DOHH2 (cell line): ENCODE measurements around the gene MOB2.

Experiments
- H3F3A ChIP-seq: fragments of 200-600 bp; sonication (generic), shearing (Covaris generic); 2 replicates; pipeline ENCODE4 v1.6.0; 2016; ENCODE audit warnings: antibody characterized with exemption, mild to moderate bottlenecking; ENCODE audit not compliant: control insufficient read depth, insufficient read depth
- H3K27ac ChIP-seq: fragments of 200-600 bp; sonication (generic); 2 replicates; pipeline ENCODE4 v1.5.1; 2014; ENCODE audit warnings: low read depth, mild to moderate bottlenecking, low read length, moderate library complexity
- H3K27me3 ChIP-seq: fragments of 200-600 bp; sonication (generic); 2 replicates; pipeline ENCODE4 v1.6.1; 2014; ENCODE audit warnings: mild to moderate bottlenecking, low read length, mixed read lengths; ENCODE audit not compliant: control insufficient read depth
- H3K36me3 ChIP-seq: fragments of 200-600 bp; sonication (generic); 2 replicates; pipeline ENCODE4 v1.6.1; 2014; ENCODE audit warnings: mild to moderate bottlenecking, low read length, moderate library complexity, mixed read lengths; ENCODE audit not compliant: control insufficient read depth
- H3K4me1 ChIP-seq: fragments of 200-600 bp; sonication (generic); 2 replicates; pipeline ENCODE4 v1.6.1; 2014; ENCODE audit warnings: mild to moderate bottlenecking, low read length, mixed read lengths; ENCODE audit not compliant: control insufficient read depth
- H3K4me2 ChIP-seq: fragments of 200-600 bp; sonication (generic); 2 replicates; pipeline ENCODE4 v1.6.0; 2014; ENCODE audit warnings: mild to moderate bottlenecking, low read length, moderate library complexity
- H3K4me3 ChIP-seq: fragments of 200-600 bp; sonication (generic); 2 replicates; pipeline ENCODE4 v1.5.1; 2014; ENCODE audit warnings: mild to moderate bottlenecking, low read length, mixed read lengths
- H3K79me2 ChIP-seq: fragments of 200-600 bp; sonication (generic); 2 replicates; pipeline ENCODE4 v1.6.1; 2014; ENCODE audit warnings: mild to moderate bottlenecking, low read length, mixed read lengths; ENCODE audit not compliant: control insufficient read depth
- H3K9me2 ChIP-seq: fragments of 200-600 bp; sonication (generic); replicated peaks from 2 replicates; pipeline ENCODE4 v1.6.1; 2014; ENCODE audit warnings: mild to moderate bottlenecking, low read length, mixed read lengths; ENCODE audit not compliant: control insufficient read depth
- H3K9me3 ChIP-seq: fragments of 200-600 bp; sonication (generic); 2 replicates; pipeline ENCODE4 v1.6.1; 2014; ENCODE audit warnings: antibody characterized with exemption, low read length, mixed read lengths; ENCODE audit not compliant: control insufficient read depth, insufficient read depth
- H4K20me1 ChIP-seq: fragments of 200-600 bp; sonication (generic); 2 replicates; pipeline ENCODE4 v1.6.0; 2014; ENCODE audit warnings: low read depth, mild to moderate bottlenecking, antibody characterized with exemption, low read length, moderate library complexity; ENCODE audit not compliant: control insufficient read depth, insufficient read depth
- CTCF ChIP-seq: fragments of 200-600 bp; sonication (generic); IDR thresholded peaks from one replicate; pipeline ENCODE4 v1.5.1; 2014; ENCODE audit warnings: antibody characterized with exemption, mild to moderate bottlenecking, low read depth, low read length; ENCODE audit not compliant: poor library complexity, severe bottlenecking
- EZH2phosphoT487 ChIP-seq: fragments of 200-600 bp; sonication (generic); IDR thresholded peaks from 2 replicates; pipeline ENCODE4 v1.6.1; 2017; ENCODE audit warnings: borderline replicate concordance, mild to moderate bottlenecking, antibody characterized with exemption, low read length, moderate library complexity, mixed read lengths

The MOB2 gene

GRCh38 chr11:1481861-1482441 is 4.6 kb downstream of the MOB2 start:
- Histone ChIP-seq H3K4me3 (no peak overlapping the region), H3K9me2 (no peaks in the 10 kb centered on the region), H3K9me3 (no peaks in the 10 kb centered on the region), H3K79me2 (peaks cover 4% of the 10 kb centered on the region; the same call in 1 of the 2 replicates), H4K20me1 (peaks cover 7% of the 10 kb centered on the region; the same call in 1 of the 2 replicates), H3K4me2 (no peak overlapping the region), H3F3A (no peaks in the 10 kb centered on the region), H3K27me3 (no peaks in the 10 kb centered on the region), H3K4me1 (no peaks in the 10 kb centered on the region), H3K36me3 (peaks cover 4% of the 10 kb centered on the region; the same call in 1 of the 2 replicates), H3K27ac (no peak overlapping the region)
- TF ChIP-seq CTCF (no peak), EZH2phosphoT487 (no peak)

- H3K9me3 ChIP-seq, result no peaks in the 10 kb centered on the region
- no peak overlapping the region for H3K27ac ChIP-seq
- TF ChIP-seq EZH2phosphoT487, result no peak
- no peak for TF ChIP-seq CTCF
These were observed 5.1 kb downstream of the MOB2 start for GRCh38 chr11:1481483-1481825.

GRCh38 chr11:1480555-1481482 is 5.8 kb downstream of the MOB2 start:
- peaks cover 7% of the 10 kb centered on the region; the same call in 1 of the 2 replicates for H4K20me1 ChIP-seq
- H3K4me1 ChIP-seq, result no peaks in the 10 kb centered on the region
- H3K9me2 ChIP-seq, result no peaks in the 10 kb centered on the region
- H3K9me3 ChIP-seq, result no peaks in the 10 kb centered on the region
- H3K4me3 ChIP-seq, result no peak overlapping the region
- H3K79me2 ChIP-seq, result peaks cover 4% of the 10 kb centered on the region; the same call in 1 of the 2 replicates
- no peak for TF ChIP-seq CTCF
- TF ChIP-seq EZH2phosphoT487, result no peak
- peaks cover 4% of the 10 kb centered on the region; the same call in 1 of the 2 replicates for H3K36me3 ChIP-seq
- H3K4me2 ChIP-seq, result no peak overlapping the region
- H3F3A ChIP-seq, result no peaks in the 10 kb centered on the region
- no peaks in the 10 kb centered on the region for H3K27me3 ChIP-seq
- no peak overlapping the region for H3K27ac ChIP-seq

More at GRCh38 chr11:1481483-1481825, 5.1 kb downstream of the MOB2 start:
- H3K4me1 ChIP-seq, result no peaks in the 10 kb centered on the region
- H3K36me3 ChIP-seq, result peaks cover 4% of the 10 kb centered on the region; the same call in 1 of the 2 replicates
- H4K20me1 ChIP-seq, result peaks cover 7% of the 10 kb centered on the region; the same call in 1 of the 2 replicates
- H3K9me2 ChIP-seq, result no peaks in the 10 kb centered on the region
- H3K4me3 ChIP-seq, result no peak overlapping the region
- no peak overlapping the region for H3K4me2 ChIP-seq
- no peaks in the 10 kb centered on the region for H3K27me3 ChIP-seq
- no peaks in the 10 kb centered on the region for H3F3A ChIP-seq
- H3K79me2 ChIP-seq, result peaks cover 4% of the 10 kb centered on the region; the same call in 1 of the 2 replicates
